ENCODE results near the gene LY86.
A peak's percentile ranks its signal among the peaks of the same experiment; 100 is the strongest.
"Not testable (repeated sequence)": the region's sequence is repeated elsewhere in the genome, so short reads cannot be mapped to it uniquely, and the experiment has no call there.

The LY86 gene

GRCh38 chr6:6596529-6597328, 8.2 kb downstream of the LY86 start:
- no peak for DNase-seq

- no peak for DNase-seq
Observed at GRCh38 chr6:6597682-6598081, 9.2 kb downstream of the LY86 start.

DNA sequence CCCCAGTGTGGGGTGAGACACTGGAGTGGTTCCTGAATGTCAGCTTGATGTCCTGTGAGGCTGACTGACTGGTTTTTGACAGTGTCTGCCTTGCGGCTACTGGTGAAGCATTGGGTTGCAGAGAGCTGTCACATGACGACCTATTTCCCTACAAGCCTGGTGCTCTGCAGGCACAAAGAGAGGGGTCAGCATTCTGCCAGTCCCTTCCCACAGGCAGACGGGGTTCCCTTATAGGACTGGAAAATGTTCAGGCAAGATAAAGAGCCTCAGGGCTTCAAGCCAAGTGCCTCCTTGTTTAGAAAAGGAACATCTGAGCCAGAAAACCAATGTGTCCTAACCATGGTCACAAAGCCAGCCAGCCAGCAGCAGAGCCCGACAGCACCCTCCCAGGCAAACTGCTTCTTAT, 11.0 kb downstream of the LY86 start:
- DNase-seq = no peak

- DNase-seq = peak; percentile 14
Observed at GRCh38 chr6:6600875-6601274, 12.4 kb downstream of the LY86 start.

DNA sequence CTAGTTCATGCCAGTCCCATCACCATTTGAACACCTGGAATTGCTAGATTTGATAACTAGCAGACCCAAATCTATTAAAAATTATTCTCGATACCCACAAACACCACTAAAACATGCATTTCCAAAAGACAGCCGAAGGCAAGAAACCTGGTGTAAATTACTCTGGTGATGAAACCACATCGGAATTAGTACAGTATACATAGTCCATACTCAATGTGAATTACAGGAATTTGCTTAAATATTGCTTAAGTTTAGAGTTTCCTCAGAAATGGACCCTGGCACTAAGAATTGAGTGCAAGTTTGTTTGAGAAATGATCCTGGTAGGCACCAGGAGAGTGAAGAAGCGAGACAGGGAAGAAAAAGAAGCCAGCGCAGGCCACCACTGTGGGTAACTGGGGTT, 13.7 kb downstream of the LY86 start:
- DNase-seq = no peak

GRCh38 chr6:6603317-6603716, 14.8 kb downstream of the LY86 start:
- DNase-seq = no peak

GRCh38 chr6:6604015-6604414, 15.5 kb downstream of the LY86 start:
- DNase-seq = no peak

DNA sequence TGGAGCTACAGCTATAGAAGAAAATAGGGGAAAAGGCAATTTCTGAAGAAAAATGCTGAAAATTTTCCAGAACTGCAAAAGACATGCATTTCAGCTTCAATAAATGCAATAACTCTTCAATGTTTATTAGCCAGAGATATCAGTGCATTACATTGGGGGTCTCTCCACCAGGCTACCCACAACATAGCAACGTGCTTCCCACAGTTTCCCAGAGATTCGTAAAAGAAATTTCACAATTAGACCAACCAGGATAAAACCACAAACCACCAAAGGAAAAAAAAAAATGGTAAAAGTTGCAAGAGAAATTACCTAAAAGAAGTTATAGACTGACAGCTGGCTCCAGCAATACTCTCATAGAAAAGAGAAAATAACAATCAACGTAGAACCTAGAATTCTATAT, 16.0 kb downstream of the LY86 start:
- no peak for DNase-seq

DNA sequence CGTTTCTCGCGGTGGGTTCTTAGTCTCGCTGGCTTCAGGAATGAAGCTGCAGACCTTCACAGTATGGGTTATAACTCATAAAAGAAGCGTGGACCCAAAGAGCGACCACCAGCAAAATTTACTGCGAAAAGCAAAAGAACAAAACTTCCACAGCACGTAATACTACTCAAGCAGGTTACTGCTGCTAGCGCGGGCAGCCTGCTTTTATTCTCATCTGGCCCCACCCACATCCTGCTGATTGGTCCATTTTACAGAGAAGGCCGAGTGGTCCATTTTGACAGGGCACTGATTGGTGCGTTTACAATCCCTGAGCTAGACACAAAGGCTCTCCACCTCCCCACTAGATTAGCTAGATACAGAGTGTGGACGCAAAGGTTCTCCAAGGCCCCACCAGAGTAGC, 17.4 kb downstream of the LY86 start:
- no peak for DNase-seq

DNA sequence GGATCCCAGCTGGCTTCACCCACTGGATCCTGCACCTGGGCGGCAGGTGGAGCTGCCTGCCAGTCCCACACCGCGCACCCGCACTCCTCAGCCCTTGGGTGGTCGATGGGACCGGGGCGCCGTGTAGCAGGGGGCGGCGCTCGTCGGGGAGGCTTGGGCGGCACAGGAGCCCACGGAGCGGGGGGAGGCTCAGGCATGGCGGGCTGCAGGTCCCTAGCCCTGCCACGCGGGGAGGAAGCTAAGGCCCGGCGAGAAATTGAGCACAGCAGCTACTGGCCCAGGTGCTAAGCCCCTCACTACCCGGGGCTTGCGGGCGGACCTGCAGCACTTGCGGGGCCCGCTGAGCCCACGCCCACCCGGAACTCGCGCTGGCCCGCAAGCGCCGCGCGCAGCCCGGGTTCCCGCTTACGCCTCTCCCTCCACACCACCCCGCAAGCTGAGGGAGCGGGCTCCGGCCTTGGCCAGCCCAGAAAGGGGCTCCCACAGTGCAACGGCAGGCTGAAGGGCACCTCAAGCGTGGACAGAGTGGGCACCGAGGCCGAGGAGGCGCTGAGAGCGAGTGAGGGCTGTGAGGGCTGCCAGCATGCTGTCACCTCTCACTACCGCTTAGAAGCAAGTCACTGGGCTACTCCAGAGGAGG, 18.0 kb downstream of the LY86 start:
- not testable (repeated sequence) for DNase-seq

- DNase-seq = no peak
Observed at GRCh38 chr6:6609450-6609849, 20.9 kb downstream of the LY86 start.

- no peak for DNase-seq
Observed at GRCh38 chr6:6610031-6610591, 21.6 kb downstream of the LY86 start.

DNA sequence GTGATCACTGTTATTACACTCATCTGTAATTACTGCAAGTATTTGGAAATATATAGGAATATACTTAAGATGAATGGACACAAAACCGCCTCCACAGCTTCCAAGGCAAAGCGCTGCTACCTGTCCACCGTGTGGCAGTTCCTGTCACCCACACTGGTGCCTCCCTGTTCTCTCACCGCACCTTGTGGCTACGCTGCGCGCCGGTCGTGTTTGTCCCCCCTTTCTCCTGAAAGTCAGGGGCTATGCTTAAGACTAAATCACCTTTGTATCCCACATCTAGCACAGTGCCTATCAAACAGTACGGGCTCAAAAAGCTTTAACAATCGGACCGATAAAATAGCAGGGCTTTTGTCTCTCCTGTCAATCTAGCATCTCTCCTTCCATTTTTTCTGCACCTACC, 23.0 kb downstream of the LY86 start:
- no peak for DNase-seq

DNA sequence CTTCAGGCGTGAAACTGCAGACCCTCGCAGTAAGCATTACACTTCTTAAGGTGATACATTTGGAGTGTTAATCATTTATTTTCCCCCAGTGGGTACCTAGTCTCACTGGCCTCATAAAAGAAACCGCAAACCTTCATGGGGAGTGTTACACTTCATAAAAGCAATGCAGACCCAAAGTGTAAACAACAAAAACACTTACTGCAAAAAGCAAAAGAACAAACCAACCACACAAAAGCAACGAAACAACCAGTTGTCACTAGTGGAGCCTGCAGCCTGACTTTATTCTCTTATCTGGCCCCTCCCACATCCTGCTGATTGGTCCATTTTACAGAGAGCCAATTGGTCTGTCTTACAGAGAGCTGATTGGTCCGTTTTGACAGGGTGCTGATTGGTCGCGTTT, 23.8 kb downstream of the LY86 start:
- DNase-seq = no peak

DNA sequence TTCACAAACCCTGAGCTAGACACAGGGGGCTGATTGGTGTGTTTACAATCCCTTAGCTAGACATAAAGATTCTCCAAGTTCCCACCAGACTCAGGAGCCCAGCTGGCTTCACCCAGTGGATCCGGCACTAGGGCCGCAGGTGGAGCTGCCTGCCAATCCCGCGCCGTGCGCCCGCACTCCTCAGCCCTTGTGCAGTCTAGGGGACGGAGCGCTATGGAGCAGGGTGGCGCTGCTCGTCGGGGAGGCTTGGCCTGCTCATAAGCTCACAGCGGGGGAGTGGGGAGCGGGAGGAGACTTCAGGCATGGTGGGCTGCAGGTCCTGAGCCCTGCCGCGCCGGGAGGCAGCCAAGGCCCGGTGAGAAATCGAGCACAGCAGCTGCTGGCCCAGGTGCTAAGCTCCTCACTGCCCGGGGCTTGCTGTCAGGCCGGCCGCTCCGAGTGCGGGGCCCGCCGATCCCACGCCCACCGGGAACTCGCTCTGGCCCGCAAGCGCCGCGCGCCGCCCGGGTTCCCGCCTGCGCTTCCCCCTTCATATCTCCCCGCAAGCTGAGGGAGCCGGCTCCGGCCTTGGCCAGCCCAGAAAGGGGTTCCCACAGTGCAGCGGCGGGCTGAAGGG, 24.7 kb downstream of the LY86 start:
- DNase-seq = not testable (repeated sequence)

DNA sequence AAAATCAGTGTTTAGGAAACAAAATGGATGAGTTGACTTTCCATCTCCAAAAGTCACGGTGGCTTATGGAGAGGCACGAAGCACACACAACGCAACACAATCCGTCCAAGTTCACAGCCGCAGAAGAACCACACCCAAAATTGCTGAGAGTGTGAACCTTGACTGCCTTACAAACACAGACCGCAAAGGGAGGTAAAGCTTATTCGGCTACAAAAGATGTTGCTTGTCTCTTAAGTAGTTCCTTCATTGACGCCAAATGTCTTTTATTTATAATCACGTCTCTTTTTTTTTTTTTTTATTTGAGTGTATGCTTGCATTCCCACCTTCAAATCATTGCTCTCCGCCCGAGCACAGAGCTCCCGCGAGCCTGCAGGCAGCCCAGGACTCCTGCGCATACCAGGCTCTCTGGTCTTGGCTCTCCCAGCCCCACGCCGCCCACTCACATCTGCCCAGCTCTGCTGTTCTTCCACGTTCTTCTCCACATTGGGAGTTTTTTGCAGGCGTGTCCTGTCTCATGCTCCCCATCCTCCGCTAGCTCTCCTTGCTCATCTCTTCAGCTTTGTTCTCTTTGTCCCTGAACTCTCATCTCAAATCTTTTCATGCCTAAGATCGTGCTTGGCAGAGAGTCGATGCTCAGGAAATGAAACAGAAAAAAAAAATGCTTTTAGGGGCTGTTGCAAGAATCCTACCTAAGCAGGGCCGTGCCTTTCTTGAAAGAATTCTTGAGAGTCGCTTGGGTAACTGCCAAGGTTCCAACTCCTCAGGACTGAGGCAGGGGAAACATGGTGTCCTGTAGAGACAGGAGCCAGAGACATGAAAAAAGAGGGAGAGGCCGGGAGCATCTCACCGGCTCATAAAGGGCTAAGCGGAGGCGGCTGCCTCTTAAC, 25.8 kb downstream of the LY86 start:
- no peak for DNase-seq

GRCh38 chr6:6614983-6615349, 26.4 kb downstream of the LY86 start:
- DNase-seq = no peak

GRCh38 chr6:6616656-6617055, 28.1 kb downstream of the LY86 start:
- DNase-seq = no peak

GRCh38 chr6:6619021-6619794, 30.7 kb downstream of the LY86 start:
- DNase-seq = no peak

DNA sequence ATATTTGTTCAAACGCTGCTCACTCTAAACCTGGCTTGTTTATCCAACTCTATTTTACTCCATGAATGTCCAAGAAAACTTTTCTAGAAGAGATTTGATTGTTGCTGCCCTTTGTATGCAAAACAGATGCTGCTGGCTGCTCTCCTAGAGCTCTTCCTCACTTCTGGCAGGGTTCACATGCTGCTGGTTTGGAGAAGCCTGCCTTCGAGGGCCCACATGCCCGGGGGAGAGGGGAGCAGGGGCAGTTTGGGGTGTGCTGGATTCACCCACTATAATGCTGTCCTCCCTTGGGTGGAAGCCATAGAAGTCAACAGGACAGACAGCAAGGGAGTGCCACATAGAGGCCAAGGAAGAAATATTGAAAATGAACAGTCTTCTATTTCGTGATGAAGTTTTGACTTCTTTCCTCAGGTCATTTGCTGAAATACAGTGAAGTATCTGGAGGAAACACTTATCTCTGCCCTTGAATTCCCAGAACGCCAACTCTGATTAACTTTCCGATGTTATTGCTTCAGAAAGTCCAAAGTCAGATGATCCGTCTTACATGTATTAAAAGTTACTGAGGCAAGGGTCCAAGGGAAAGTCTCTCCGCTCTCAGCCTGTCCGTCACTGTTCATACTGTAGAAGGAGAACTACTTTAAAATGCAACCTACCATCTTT, 32.4 kb downstream of the LY86 start:
- DNase-seq = no peak

DNA sequence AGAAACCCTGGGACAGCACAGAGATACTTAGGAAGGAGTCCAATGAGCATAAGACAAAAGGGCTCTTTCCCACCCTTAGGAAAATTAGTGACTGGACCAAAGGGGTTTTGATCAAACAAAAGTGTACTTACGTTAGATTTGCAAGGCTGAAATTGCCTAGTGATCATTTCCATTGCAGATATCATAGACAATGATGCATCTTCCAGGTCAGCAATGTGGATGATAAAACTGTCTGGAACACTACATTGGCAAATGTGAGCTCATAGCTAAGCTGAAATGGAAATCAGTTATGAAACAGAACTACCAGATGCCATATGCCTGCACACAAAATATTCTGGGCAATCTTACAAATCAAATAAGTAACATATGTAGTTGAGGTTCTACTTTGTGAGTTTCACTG, 34.0 kb downstream of the LY86 start:
- DNase-seq = no peak

DNA sequence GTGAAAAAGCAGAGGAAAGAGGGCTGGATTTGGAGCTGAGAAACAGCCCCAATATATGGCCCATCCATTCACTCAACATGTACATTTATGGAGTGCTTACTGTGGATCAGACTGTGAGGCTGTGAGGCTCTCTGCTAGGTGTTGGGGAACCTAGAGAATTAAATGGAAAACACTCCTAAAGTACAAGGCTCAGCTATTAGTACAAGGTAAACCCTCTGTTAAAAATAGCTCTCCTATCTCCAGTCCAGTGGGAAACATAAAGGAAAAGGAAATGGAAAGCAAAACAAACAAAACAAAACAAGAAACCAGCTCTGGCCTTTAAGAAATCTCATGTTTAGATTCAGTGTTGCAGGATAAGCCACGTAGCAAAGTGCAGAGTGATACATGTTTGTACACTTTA, 35.0 kb downstream of the LY86 start:
- no peak for DNase-seq

Data from DMS79 (cell line).